ENCODE results near the gene COL23A1. TPM values are rescaled to one million over a fixed set of nuclear protein-coding genes. Genes with fewer than 3 reads are reported as not detected.

The COL23A1 gene
- total and polyA plus RNA-seq, 4 donors = 0.76 to 4.4 (median 1.3) TPM

GRCh38 chr5:178210686-178211085, 379.5 kb downstream of the COL23A1 start:
- Histone ChIP-seq H3K4me3 (no peak overlapping the region), H3K27me3 (ENCODE audit: control insufficient read depth in 3 of 3, insufficient read depth in 3 of 3, low read length in 2 of 3) (no peaks in the 10 kb centered on the region), H3K9ac (ENCODE audit: insufficient read depth in 1 of 2, low read length in 2 of 2) (no peak overlapping the region), H3K36me3 (ENCODE audit: control insufficient read depth in 4 of 4, insufficient read depth in 4 of 4, low read length in 4 of 4) (peaks cover 30 to 83% (median 74%) of the 10 kb centered on the region in 4 donors), H3K4me1 (ENCODE audit: control insufficient read depth in 5 of 5, insufficient read depth in 5 of 5, low read length in 5 of 5) (peaks cover 6 to 15% (median 9%) of the 10 kb centered on the region in 5 donors), H3K27ac (ENCODE audit: low read depth in 1 of 2, low read length in 1 of 2) (no peak overlapping the region), H3K9me3 (ENCODE audit: control insufficient read depth in 4 of 4, insufficient read depth in 3 of 4, low read length in 3 of 4) (no peaks in the 10 kb centered on the region)
- WGBS, 2 donors = 90 to 94% methylated on average over 5 of the region's 5 CpGs
- no peak for TF ChIP-seq CTCF (IDR thresholded peaks at IDR 0.05; ENCODE audit: control extremely low read depth, extremely low read depth)
- no peak for DNase-seq
- no peak for ATAC-seq (ENCODE audit: insufficient read depth, low FRiP score)

- no peak overlapping the region for H3K4me3 ChIP-seq
- H3K36me3 ChIP-seq (ENCODE audit: control insufficient read depth in 4 of 4, insufficient read depth in 4 of 4, low read length in 4 of 4) = peaks cover 27 to 77% (median 73%) of the 10 kb centered on the region in 4 donors
- no peaks in the 10 kb centered on the region for H3K27me3 ChIP-seq (ENCODE audit: control insufficient read depth in 3 of 3, insufficient read depth in 3 of 3, low read length in 2 of 3)
- no peak overlapping the region for H3K9ac ChIP-seq (ENCODE audit: insufficient read depth in 1 of 2, low read length in 2 of 2)
- DNase-seq (no peak), ATAC-seq (ENCODE audit: insufficient read depth, low FRiP score) (no peak)
- H3K9me3 ChIP-seq (ENCODE audit: control insufficient read depth in 4 of 4, insufficient read depth in 3 of 4, low read length in 3 of 4) = no peaks in the 10 kb centered on the region
- no peak for TF ChIP-seq CTCF (IDR thresholded peaks at IDR 0.05; ENCODE audit: control extremely low read depth, extremely low read depth)
- H3K27ac ChIP-seq (ENCODE audit: low read depth in 1 of 2, low read length in 1 of 2) = no peak overlapping the region
- H3K4me1 ChIP-seq (ENCODE audit: control insufficient read depth in 5 of 5, insufficient read depth in 5 of 5, low read length in 5 of 5) = peaks cover 8 to 16% (median 12%) of the 10 kb centered on the region in 5 donors
- WGBS, 2 donors = 92 to 94% methylated on average over 18 of the region's 18 CpGs
Observed at GRCh38 chr5:178210073-178210535, 380.1 kb downstream of the COL23A1 start.

- H3K36me3 ChIP-seq (ENCODE audit: control insufficient read depth in 4 of 4, insufficient read depth in 4 of 4, low read length in 4 of 4) = peaks cover 23 to 73% (median 67%) of the 10 kb centered on the region in 4 donors
- no peak for DNase-seq
- 87 to 89% methylated on average over 8 of the region's 8 CpGs for WGBS, 2 donors
Observed at GRCh38 chr5:178209334-178210072, 380.7 kb downstream of the COL23A1 start.

More at GRCh38 chr5:178209334-178210072, 380.7 kb downstream of the COL23A1 start:
- H3K9me3 ChIP-seq (ENCODE audit: control insufficient read depth in 4 of 4, insufficient read depth in 3 of 4, low read length in 3 of 4) = no peaks in the 10 kb centered on the region
- no peak overlapping the region for H3K27ac ChIP-seq (ENCODE audit: low read depth in 1 of 2, low read length in 1 of 2)
- no peak for ATAC-seq (ENCODE audit: insufficient read depth, low FRiP score)
- TF ChIP-seq CTCF (IDR thresholded peaks at IDR 0.05; ENCODE audit: control extremely low read depth, extremely low read depth) = no peak
- H3K9ac ChIP-seq (ENCODE audit: insufficient read depth in 1 of 2, low read length in 2 of 2) = peak overlapping the region in 1 of 2 donors; percentile 0
- H3K4me1 ChIP-seq (ENCODE audit: control insufficient read depth in 5 of 5, insufficient read depth in 5 of 5, low read length in 5 of 5) = peaks cover 8 to 16% (median 12%) of the 10 kb centered on the region in 5 donors
- H3K27me3 ChIP-seq (ENCODE audit: control insufficient read depth in 3 of 3, insufficient read depth in 3 of 3, low read length in 2 of 3) = no peaks in the 10 kb centered on the region
- H3K4me3 ChIP-seq = no peak overlapping the region
